SK-N-DZ (cell line): ENCODE results near the gene PTGES.

Source experiments
- DNase-seq: peaks from one replicate; pipeline ENCODE4 v3.0.0-alpha.2; 2015; ENCODE audit warnings: low spot score

PTGES gene

GRCh38 chr9:129746092-129746777 lies 6.6 kb downstream of the PTGES start:
- DNase-seq, result no peak

- DNase-seq, result no peak
These were observed 7.6 kb downstream of the PTGES start for GRCh38 chr9:129745200-129745599.

DNA sequence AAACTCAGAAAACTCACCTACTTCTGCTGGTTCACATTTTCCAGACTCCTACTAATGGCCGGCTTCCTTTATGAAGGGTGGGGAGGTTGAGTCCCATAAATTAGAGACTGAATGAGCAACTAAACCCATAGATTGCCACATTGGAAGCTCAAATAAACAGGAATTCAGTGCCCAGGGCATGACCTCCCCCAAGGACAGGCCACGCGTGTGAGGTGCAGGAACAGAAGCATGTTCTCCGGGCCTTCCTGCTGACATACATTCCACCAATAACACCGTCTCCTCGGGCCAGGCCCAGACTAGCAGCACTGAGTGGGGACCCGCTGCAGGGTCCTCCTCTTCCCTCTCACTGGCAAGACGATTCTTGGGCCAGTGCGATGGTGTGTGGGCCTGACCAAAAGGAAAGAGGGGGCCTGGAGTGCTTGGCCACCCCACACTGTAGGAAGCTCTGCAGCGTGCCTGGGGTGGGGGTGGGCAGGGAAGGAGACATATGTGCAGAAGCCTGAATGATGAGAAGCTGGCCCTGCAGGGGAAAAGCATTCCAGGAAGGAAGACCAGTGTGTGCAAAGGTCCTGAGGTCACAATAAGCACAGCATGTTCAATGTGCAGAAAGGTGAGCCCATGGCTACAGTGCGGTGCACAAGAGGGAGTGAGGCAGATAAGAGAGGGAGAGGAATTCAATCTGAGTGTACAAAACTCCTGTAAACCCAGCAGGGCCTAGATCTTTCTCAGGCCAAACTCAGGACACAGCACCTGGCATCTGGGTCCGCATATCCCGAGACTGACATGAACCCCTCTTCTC lies 12.0 kb downstream of the PTGES start:
- DNase-seq, result no peak

DNA sequence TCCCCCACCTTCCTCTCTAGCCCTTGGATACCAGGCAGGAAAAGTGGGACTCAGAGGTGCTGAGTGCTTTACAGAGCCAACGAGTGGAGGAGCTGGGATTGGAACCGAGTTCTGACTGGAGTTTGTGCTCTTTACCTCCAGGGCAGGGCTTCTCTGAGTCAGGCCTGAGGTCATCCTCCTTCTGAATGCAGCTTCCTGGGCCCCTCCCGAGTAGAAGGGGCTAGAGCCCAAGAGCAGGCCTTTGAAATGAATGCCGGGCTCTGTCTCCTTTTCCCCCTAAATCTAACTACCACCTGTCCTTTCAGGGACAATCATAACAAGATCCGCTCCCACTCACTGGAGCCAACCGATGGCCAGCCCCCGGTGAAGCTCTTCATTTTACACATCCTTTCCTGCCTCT lies 12.7 kb downstream of the PTGES start:
- DNase-seq, result no peak

DNA sequence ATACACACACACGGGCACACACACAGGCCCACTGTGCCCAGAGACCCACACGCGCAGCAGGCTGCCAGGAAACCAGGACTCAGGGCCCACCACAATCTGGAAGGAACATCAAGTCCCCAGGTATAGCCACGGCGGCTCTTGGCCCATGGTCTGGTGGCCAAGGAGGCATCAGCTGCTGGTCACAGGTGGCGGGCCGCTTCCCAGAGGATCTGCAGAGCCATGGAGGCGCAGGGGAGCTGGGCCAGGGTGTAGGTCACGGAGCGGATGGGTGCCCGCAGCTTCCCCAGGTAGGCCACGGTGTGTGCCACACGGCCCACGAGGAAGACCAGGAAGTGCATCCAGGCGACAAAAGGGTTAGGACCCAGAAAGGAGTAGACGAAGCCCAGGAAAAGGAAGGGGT lies 13.4 kb downstream of the PTGES start:
- no peak for DNase-seq

DNA sequence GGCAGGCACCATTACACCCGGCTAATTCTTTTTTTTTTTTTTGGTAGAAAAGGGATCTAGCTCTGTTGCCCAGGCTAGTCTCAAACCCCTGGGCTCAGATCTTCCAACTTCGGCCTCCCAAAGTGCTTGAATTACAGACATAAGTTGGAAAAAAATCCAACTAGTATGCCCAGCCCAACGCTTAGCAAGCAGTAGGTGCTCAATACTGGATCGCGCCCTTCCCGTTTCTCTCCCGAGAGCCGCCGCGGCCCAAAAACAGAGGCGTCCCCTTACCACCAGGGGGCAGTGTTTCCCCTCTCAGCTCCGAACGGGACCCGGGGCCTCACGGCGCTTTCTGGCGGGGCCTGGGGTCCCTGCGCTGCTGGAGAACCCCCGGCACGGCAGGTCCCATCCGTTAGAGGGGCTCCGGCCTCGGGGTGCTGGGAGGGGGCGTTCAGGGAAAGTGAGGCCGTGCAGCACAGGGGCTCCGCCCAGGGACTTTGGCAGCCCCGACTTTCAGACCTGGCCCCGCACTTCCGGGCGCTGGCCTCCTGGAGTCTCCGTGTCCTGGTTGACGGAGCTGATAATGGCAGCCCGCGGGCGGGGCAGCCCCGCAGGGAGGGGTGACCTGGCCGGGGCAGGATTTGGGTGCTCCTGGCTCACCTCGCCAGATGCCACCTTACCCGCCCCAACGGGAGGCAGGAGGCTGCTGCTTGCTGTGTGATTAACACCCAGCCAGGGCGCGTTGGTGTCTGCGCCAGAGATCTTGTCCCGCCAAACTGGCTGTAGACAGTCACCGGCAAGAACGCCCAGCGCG lies 15.2 kb downstream of the PTGES start:
- DNase-seq, result peak; percentile 73

DNA sequence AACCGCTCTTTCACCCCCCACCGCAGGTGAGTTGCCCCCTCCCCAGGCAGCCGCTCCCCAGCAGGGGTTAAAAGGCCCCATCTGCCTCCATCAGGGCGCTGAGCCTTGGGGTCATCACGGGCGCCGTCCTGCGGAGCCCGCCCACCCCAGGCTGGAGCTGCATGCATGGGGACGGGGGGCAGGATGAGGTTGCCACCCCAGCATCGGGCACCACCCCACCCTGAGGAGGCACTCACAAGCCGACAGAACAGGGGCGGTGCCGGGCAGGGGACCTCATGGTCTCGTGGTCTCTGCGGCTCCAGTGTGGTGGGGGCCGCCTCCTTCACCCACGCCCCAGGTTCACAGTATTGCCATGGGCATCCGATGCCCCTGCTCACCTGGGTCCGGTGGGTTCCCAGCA lies 16.5 kb downstream of the PTGES start:
- no peak for DNase-seq

- DNase-seq, result no peak
These were observed 17.3 kb downstream of the PTGES start for GRCh38 chr9:129735546-129735945.

- DNase-seq, result no peak
These were observed 19.2 kb downstream of the PTGES start for GRCh38 chr9:129733632-129733953.

GRCh38 chr9:129732946-129733631 lies 19.8 kb downstream of the PTGES start:
- no peak for DNase-seq

- DNase-seq, result no peak
These were observed 20.7 kb downstream of the PTGES start for GRCh38 chr9:129732100-129732499.

GRCh38 chr9:129731477-129732085 lies 21.3 kb downstream of the PTGES start:
- DNase-seq, result no peak

GRCh38 chr9:129728744-129729143 lies 24.1 kb downstream of the PTGES start:
- no peak for DNase-seq

GRCh38 chr9:129726322-129727160 lies 26.3 kb downstream of the PTGES start:
- DNase-seq, result peak; percentile 82

GRCh38 chr9:129725795-129726251 lies 27.0 kb downstream of the PTGES start:
- no peak for DNase-seq

DNA sequence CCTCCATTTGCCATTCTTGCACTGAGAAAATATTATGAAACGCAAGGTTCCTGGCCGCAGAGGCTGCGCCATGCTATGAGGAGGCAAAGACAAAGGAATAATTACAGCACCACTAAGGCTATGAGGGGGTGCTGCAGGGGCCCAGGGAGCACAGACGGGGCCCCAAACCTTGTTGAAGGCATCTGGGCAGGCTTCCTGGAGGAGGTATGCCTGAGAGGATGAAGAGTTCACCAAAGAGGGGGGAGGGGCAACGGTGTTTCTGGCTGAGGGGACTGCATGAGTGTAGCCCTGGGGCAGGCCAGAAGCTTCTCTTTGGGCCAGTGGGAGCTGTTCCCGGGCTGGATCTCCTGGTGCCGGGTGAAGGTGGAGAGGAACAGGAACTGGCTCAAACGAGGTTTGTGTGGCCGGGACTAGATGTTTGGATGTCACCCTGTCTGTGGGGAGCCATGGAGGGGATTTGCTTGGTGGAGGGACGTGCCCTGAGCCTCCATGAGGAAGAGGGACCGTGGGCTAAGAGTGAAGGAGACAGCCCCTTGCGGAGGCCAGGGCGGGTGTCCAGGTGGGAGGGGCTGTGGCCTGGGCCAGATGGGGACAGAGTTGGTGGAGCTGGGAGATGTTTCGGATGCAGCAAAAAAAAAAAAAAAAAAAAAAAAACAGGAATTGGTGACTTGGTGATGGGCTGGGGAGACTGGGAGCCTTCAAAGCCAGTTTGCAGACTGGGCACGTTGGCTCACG lies 28.2 kb downstream of the PTGES start:
- DNase-seq, result no peak

GRCh38 chr9:129722913-129723312 lies 29.9 kb downstream of the PTGES start:
- no peak for DNase-seq

- DNase-seq, result no peak
These were observed 31.8 kb downstream of the PTGES start for GRCh38 chr9:129720865-129721545.

DNA sequence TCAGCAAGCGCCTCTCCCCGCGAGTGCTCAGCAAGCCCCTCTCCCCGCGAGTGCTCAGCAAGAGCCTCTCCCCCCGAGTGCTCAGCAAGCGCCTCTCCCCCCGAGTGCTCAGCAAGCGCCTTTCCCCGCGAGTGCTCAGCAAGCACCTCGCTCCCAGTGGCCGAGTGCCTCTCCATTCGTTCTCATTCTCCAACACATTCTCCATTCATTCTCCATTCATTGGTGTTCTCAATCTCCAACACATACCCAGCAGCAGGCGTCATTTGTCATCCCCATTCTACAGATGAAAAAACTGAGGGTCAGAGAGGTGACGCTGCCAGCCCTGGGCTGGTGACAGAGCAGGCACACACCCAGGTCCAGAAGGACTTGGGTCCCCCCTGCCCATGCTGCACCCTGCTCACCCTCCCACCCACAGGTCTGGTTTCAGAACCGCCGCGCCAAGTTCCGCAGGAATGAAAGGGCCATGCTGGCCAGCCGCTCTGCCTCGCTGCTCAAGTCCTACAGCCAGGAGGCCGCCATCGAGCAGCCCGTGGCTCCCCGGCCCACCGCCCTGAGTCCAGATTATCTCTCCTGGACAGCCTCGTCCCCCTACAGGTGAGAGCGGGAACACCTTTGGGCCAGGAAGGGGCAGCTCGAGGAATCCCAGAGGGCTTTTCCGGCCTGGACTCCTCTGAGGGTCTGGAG lies 32.5 kb downstream of the PTGES start:
- DNase-seq, result no peak
